Epithelial cell of proximal tubule (primary cell): Measurements from ENCODE around the gene PSMD11. TPM values are rescaled to one million over a fixed set of nuclear protein-coding genes. Genes with fewer than 3 reads are reported as not detected.

Source experiments
- DNase-seq: peaks from one replicate; pipeline ENCODE4 v3.0.0-alpha.2; 2011; ENCODE audit warnings: low read depth
- H3K4me3 ChIP-seq: 2 replicates; pipeline ENCODE4 v1.5.1; 2011; ENCODE audit warnings: low read depth, mild to moderate bottlenecking, low read length
- CTCF ChIP-seq: conservative IDR thresholded peaks from 2 replicates; pipeline ENCODE4 v1.5.1; 2012; ENCODE audit warnings: low read depth, mild to moderate bottlenecking, low read length
- total RNA-seq: library from RNA; depleted of rRNA; stranded (reverse); fragments of >200 nt; gene quantifications from 2 replicates; pipeline ENCODE4 v1.2.3, GENCODE V29; 2015

PSMD11 gene
- total RNA-seq, 1 donor from 2014 or later, result 90.3 TPM

GRCh38 chr17:32502013-32502412 lies 57.7 kb downstream of the PSMD11 start:
- H3K4me3 ChIP-seq, result no peak overlapping the region
- no peak for DNase-seq
- TF ChIP-seq CTCF, result no peak

GRCh38 chr17:32502710-32503109 lies 58.4 kb downstream of the PSMD11 start:
- no peak for DNase-seq
- TF ChIP-seq CTCF, result no peak
- no peak overlapping the region for H3K4me3 ChIP-seq

- DNase-seq, result no peak
- TF ChIP-seq CTCF, result no peak
- H3K4me3 ChIP-seq, result no peak overlapping the region
These were observed 59.2 kb downstream of the PSMD11 start for GRCh38 chr17:32503251-32504165.

GRCh38 chr17:32504166-32504990 lies 60.1 kb downstream of the PSMD11 start:
- DNase-seq, result no peak
- no peak overlapping the region for H3K4me3 ChIP-seq
- TF ChIP-seq CTCF, result no peak

GRCh38 chr17:32508926-32509325 lies 64.6 kb downstream of the PSMD11 start:
- DNase-seq, result no peak
- no peak for TF ChIP-seq CTCF

GRCh38 chr17:32510466-32510865 lies 66.2 kb downstream of the PSMD11 start:
- no peak overlapping the region for H3K4me3 ChIP-seq
- no peak for DNase-seq
- no peak for TF ChIP-seq CTCF

More at GRCh38 chr17:32508926-32509325, 64.6 kb downstream of the PSMD11 start:
- no peak overlapping the region for H3K4me3 ChIP-seq
